Measurements from ENCODE around the gene TRIM71. TPM values are rescaled to one million over a fixed set of nuclear protein-coding genes. Genes with fewer than 3 reads are reported as not detected.

TRIM71 gene
- total RNA-seq, 1 donor from 2014 or later: 106 TPM

DNA sequence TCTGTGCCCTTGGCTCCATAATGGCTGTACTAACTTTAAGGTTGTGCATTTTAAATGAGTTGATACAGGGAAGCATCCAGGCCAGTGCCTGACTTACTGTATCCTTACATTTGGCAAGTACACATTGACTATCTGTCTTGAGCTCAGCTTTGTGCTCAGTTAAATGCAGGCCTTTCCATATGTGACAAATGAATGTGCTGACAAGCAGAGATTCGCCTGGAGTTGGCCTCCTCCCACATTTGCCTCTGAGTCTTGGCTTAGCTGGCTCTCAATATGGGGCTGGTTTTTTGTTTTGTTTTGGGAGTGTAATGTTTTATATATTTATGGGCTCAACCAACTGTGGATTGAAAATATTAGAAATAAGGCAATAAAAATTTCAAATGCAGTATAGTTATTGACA is 29.7 kb downstream of the TRIM71 start:
- peaks cover 10% of the 10 kb centered on the region for H3K36me3 Mint-ChIP-seq
- peaks cover 93% of the 10 kb centered on the region for H3K4me1 ChIP-seq
- H3K4me3 Mint-ChIP-seq: no peak overlapping the region
- H3K9me3 Mint-ChIP-seq: no peaks in the 10 kb centered on the region
- H3F3A ChIP-seq (ENCODE audit: low read depth): peaks cover 67% of the 10 kb centered on the region
- no peaks in the 10 kb centered on the region for H3K27me3 ChIP-seq
- TF ChIP-seq EZH2 (IDR thresholded peaks at IDR 0.05) (no peak), EZH2phosphoT487 (IDR thresholded peaks at IDR 0.05) (no peak)
- TF ChIP-seq, protein P1, sequence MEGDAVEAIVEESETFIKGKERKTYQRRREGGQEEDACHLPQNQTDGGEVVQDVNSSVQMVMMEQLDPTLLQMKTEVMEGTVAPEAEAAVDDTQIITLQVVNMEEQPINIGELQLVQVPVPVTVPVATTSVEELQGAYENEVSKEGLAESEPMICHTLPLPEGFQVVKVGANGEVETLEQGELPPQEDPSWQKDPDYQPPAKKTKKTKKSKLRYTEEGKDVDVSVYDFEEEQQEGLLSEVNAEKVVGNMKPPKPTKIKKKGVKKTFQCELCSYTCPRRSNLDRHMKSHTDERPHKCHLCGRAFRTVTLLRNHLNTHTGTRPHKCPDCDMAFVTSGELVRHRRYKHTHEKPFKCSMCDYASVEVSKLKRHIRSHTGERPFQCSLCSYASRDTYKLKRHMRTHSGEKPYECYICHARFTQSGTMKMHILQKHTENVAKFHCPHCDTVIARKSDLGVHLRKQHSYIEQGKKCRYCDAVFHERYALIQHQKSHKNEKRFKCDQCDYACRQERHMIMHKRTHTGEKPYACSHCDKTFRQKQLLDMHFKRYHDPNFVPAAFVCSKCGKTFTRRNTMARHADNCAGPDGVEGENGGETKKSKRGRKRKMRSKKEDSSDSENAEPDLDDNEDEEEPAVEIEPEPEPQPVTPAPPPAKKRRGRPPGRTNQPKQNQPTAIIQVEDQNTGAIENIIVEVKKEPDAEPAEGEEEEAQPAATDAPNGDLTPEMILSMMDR (IDR thresholded peaks at IDR 0.05): no peak
- peaks cover 96% of the 10 kb centered on the region for H4K20me1 ChIP-seq (ENCODE audit: low read depth)
- H3K4me1 Mint-ChIP-seq: peaks cover 90% of the 10 kb centered on the region
- no peak overlapping the region for H3K9ac ChIP-seq
- peak overlapping the region; percentile 62 for H3K4me2 ChIP-seq
- H3K79me2 ChIP-seq (ENCODE audit: low read depth): peaks cover 93% of the 10 kb centered on the region
- DNase-seq (ENCODE audit: low spot score): no peak
- H3K4me3 ChIP-seq: no peak overlapping the region
- no peaks in the 10 kb centered on the region for H3K9me3 ChIP-seq (ENCODE audit: low read depth)
- no peaks in the 10 kb centered on the region for H3K36me3 ChIP-seq
- H3K27ac ChIP-seq: no peak overlapping the region
- peaks cover 4% of the 10 kb centered on the region for H3K27me3 Mint-ChIP-seq (ENCODE audit: insufficient read depth, low read depth)
- no peak overlapping the region for H2AFZ ChIP-seq (replicated peaks)
- H3K27ac Mint-ChIP-seq: no peak overlapping the region

DNA sequence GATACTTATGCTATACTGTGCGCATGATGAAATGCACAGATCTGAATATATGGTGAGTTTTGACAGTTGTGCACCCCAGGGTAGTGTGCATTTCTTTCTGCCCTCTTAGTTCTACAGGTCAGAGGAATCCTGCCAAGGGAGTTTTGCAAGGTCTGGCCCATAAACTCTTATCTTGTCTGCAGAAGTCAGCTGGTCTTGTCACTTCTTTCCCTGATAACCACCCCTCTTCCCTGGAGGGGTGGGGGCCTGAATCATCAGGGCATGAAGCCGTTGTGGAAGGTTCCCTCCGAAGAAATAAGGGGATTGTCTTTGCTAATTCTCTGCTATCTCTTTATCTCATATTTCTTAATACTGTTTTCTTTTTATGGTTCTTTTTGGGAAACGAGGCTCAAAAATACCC is 30.4 kb downstream of the TRIM71 start:
- no peak overlapping the region for H3K4me3 ChIP-seq
- H3F3A ChIP-seq (ENCODE audit: low read depth): peaks cover 61% of the 10 kb centered on the region
- no peaks in the 10 kb centered on the region for H3K36me3 ChIP-seq
- peaks cover 96% of the 10 kb centered on the region for H4K20me1 ChIP-seq (ENCODE audit: low read depth)
- H3K27ac ChIP-seq: peak overlapping the region; percentile 59
- H3K79me2 ChIP-seq (ENCODE audit: low read depth): peaks cover 95% of the 10 kb centered on the region
- no peak overlapping the region for H2AFZ ChIP-seq (replicated peaks)
- DNase-seq (ENCODE audit: low spot score): no peak
- no peak overlapping the region for H3K9ac ChIP-seq
- no peaks in the 10 kb centered on the region for H3K9me3 ChIP-seq (ENCODE audit: low read depth)
- peaks cover 83% of the 10 kb centered on the region for H3K4me1 Mint-ChIP-seq
- no peaks in the 10 kb centered on the region for H3K27me3 ChIP-seq
- peak overlapping the region; percentile 81 for H3K27ac Mint-ChIP-seq
- H3K4me2 ChIP-seq: peak overlapping the region; percentile 62
- H3K4me1 ChIP-seq: peaks cover 87% of the 10 kb centered on the region
- peaks cover 4% of the 10 kb centered on the region for H3K27me3 Mint-ChIP-seq (ENCODE audit: insufficient read depth, low read depth)
- peaks cover 10% of the 10 kb centered on the region for H3K36me3 Mint-ChIP-seq
- TF ChIP-seq EZH2 (IDR thresholded peaks at IDR 0.05): no peak
- TF ChIP-seq EZH2phosphoT487 (IDR thresholded peaks at IDR 0.05): no peak
- TF ChIP-seq, protein P1 (IDR thresholded peaks at IDR 0.05): no peak
- H3K4me3 Mint-ChIP-seq: no peak overlapping the region
- no peaks in the 10 kb centered on the region for H3K9me3 Mint-ChIP-seq

DNA sequence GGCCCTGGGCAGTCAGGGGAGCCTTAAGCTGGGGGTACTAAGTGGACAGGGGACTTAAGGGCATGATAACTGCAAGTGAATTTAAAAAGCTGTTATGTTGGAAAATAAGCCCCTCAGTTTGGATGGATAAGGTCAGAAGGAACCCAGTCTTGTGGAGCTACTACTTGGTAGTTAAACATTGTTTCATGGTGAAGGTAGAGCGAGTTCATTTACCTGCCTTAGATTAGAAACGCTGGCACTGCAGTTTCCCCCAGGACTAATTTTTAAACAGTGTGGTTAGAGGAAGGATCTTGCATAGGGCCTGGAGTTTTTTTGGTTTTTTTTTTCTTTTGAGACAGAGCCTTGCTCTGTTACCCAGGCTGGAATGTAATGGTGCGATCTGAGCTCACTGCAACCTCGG is 31.2 kb downstream of the TRIM71 start:
- no peak overlapping the region for H2AFZ ChIP-seq (replicated peaks)
- H3K9me3 Mint-ChIP-seq: no peaks in the 10 kb centered on the region
- H3K9ac ChIP-seq: no peak overlapping the region
- no peaks in the 10 kb centered on the region for H3K36me3 ChIP-seq
- peaks cover 60% of the 10 kb centered on the region for H3F3A ChIP-seq (ENCODE audit: low read depth)
- H3K27ac Mint-ChIP-seq: no peak overlapping the region
- no peaks in the 10 kb centered on the region for H3K9me3 ChIP-seq (ENCODE audit: low read depth)
- H3K4me3 ChIP-seq: no peak overlapping the region
- H3K27me3 ChIP-seq: no peaks in the 10 kb centered on the region
- H3K4me1 ChIP-seq: peaks cover 90% of the 10 kb centered on the region
- H3K79me2 ChIP-seq (ENCODE audit: low read depth): peaks cover 100% of the 10 kb centered on the region
- no peak for TF ChIP-seq EZH2phosphoT487 (IDR thresholded peaks at IDR 0.05)
- TF ChIP-seq, protein P1 (IDR thresholded peaks at IDR 0.05): no peak
- TF ChIP-seq EZH2 (IDR thresholded peaks at IDR 0.05): no peak
- H3K4me3 Mint-ChIP-seq: no peak overlapping the region
- peaks cover 78% of the 10 kb centered on the region for H3K4me1 Mint-ChIP-seq
- peaks cover 4% of the 10 kb centered on the region for H3K27me3 Mint-ChIP-seq (ENCODE audit: insufficient read depth, low read depth)
- H3K4me2 ChIP-seq: peak overlapping the region; percentile 62
- peaks cover 100% of the 10 kb centered on the region for H4K20me1 ChIP-seq (ENCODE audit: low read depth)
- peaks cover 13% of the 10 kb centered on the region for H3K36me3 Mint-ChIP-seq
- H3K27ac ChIP-seq: peak overlapping the region; percentile 59
- no peak for DNase-seq (ENCODE audit: low spot score)
